Measurements from ENCODE around the gene KRTAP4-3.
"Not testable (repeated sequence)": the region's sequence is repeated elsewhere in the genome, so short reads cannot be mapped to it uniquely, and the experiment has no call there.

Gene KRTAP4-3

DNA sequence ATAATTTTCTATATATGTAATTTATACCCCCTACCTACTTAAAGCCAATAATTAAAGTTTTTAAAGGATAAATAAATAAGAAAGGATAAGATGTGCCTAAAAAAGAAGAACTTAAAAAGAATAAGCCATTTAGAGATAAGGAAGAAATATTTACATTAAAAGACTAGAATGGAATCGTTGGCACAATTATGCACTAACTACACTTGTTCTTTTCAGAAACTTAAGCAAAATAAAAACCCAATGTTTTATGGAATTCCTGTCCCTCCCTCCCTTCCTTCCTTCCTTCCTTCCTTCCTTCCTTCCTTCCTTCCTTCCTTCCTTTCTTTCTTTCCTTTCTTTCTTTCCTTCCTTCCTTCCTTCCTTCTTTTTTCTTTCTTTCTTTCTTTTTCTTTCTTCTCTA is 23.2 kb downstream of the KRTAP4-3 start:
- H3K4me3 ChIP-seq (ENCODE audit: control insufficient read depth, low read depth, low read length): no peak overlapping the region
- DNase-seq (ENCODE audit: low read depth): no peak
- TF ChIP-seq, protein P1, sequence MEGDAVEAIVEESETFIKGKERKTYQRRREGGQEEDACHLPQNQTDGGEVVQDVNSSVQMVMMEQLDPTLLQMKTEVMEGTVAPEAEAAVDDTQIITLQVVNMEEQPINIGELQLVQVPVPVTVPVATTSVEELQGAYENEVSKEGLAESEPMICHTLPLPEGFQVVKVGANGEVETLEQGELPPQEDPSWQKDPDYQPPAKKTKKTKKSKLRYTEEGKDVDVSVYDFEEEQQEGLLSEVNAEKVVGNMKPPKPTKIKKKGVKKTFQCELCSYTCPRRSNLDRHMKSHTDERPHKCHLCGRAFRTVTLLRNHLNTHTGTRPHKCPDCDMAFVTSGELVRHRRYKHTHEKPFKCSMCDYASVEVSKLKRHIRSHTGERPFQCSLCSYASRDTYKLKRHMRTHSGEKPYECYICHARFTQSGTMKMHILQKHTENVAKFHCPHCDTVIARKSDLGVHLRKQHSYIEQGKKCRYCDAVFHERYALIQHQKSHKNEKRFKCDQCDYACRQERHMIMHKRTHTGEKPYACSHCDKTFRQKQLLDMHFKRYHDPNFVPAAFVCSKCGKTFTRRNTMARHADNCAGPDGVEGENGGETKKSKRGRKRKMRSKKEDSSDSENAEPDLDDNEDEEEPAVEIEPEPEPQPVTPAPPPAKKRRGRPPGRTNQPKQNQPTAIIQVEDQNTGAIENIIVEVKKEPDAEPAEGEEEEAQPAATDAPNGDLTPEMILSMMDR (conservative IDR thresholded peaks at IDR 0.05; ENCODE audit: control insufficient read depth, insufficient read depth, low read depth, low read length): no peak

DNA sequence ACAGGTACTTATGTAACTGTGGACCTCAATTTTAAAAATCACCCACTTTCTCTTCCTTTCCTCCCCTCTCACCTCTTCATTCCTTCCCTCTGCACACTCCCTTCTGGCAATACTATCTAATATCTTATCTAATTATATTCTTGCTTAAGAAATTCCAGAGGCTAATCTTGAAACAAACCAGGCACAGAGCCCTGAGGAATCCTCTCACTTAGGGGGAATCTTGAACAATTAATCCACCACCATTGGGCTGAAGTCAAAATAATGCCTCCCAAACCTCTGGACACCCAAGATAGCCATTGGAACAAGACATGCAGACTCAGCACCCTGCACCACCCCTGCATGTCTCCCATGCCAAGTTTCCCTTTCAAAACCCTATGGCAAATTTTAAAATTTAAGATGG is 26.7 kb downstream of the KRTAP4-3 start:
- no peak for DNase-seq (ENCODE audit: low read depth)

DNA sequence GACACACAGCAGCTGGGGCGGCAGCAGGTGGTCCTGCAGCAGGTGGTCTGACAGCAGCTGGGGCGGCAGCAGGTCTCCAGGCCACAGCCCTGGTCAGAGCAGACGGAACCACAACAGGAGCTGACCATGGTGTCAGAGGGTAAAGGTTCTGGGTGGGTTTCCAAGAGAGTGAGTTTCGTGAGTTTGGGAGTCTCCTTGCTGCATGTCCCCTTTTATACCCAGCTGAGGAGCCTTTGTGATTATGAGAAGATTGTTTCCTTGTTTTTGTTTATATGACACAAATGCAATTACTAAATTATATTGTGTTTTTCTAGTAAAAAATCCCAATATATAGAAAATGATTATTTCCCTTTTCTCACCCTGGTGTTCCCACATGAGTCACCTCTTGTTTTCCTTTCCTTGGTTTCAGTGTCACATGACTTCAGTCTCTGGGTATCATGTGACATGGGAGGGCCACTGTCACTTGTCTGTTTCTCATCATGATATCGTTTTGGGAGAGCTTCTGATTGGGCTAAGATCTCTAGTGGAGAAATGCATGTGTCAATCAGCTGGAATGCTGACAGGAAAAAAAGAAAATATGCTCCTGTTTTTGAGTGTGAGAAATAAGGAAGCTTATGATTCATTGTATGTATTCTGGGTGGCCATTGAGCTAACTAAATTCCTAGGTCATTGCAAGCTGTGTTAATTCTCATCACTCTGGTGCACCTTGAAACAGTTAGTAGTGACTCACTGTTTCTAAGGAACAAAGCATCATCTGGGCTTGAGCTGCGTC is 27.5 kb downstream of the KRTAP4-3 start, which contains the start of gene KRTAP4-6:
KRTAP4-6 (minus strand) TSS at position 185 of the 772 bp plus-strand sequence; CDS start at position 128, 57 bp downstream.
- no peak within 1 kb of the TSS for H3K4me3 ChIP-seq (ENCODE audit: control insufficient read depth, low read depth, low read length)
- DNase-seq (ENCODE audit: low read depth): peak; percentile 91
- TF ChIP-seq, protein P1 (conservative IDR thresholded peaks at IDR 0.05; ENCODE audit: control insufficient read depth, insufficient read depth, low read depth, low read length): no peak

More for the DNA sequence above, 26.7 kb downstream of the KRTAP4-3 start:
- H3K4me3 ChIP-seq (ENCODE audit: control insufficient read depth, low read depth, low read length): no peak overlapping the region
- TF ChIP-seq, protein P1 (conservative IDR thresholded peaks at IDR 0.05; ENCODE audit: control insufficient read depth, insufficient read depth, low read depth, low read length): no peak

DNA sequence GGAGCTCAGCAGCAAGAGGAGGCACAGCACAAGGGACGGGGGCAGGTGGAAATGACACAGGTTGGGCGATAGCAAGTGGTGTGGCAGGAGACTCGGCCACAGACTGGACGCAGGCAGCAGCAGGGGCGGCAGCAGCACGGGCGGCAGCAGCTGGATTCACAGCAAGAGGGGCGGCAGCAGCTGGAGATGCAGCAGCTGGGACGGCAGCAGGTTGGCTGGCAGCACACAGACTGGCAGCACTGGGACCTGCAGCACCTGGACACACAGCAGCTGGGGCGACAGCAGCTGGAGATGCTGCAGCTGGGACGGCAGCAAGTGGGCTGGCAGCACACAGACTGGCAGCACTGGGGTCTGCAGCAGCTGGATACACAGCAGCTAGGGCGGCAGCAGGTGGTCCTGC is 28.2 kb downstream of the KRTAP4-3 start:
- not testable (repeated sequence) for DNase-seq (ENCODE audit: low read depth); H3K4me3 ChIP-seq (ENCODE audit: control insufficient read depth, low read depth, low read length)

DNA sequence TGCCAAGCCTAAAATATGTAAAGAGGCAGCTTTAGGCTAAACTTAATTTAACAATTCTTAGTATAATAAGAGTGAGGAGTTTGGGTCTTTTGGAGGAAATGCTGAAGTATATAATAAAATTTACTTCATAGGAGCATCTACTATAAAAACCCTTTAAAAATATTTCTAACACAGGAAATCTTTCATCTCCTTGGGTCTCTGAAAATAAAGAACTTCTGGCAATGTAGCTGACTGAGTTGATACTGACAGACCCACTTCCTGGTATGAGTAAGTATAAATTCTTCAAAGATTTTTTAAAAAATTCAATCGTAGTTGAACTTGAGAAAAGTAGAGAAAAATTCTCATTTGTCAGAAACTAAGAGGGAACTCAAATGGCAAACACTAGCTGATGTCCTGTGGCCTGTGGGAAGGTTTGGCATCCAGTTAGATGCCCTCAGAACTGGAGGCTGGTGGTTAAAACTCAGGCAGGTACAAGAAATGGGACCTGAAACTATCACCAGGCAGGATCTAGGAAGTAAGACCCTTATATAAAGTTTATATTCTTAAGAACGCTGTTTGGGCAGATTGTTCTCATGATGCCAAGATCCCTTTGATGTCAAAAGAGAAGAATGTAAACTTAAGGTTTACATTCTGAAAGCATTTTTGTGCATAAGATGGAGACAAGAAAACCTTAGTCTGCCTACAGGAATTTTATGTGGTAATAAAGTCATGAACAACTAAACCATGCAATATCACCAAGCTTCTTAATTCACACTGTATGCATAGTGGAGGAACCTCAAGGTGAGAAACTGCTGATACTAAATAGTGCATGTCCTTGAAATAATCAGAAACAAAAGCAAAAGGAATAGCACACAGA is 33.9 kb downstream of the KRTAP4-3 start:
- TF ChIP-seq, protein P1 (conservative IDR thresholded peaks at IDR 0.05; ENCODE audit: control insufficient read depth, insufficient read depth, low read depth, low read length): no peak

DNA sequence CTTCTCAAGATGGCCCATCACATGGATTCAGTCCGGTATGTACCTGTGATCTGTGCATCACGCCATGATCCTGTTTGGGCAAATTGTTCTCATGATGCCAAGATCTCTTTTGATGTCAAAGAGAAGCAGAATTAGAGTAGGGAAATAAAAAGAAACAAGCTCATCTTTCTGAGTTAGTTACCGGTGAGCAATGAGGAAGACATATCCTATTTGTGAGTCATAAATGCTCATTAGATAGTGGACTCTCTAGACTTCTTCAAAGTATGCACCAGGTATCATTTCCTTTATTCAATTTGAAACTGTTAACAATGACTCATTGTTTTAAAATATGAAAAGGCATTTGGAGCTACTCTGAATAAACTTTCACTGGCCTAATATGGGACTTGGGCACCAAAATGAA is 36.0 kb downstream of the KRTAP4-3 start:
- TF ChIP-seq, protein P1 (conservative IDR thresholded peaks at IDR 0.05; ENCODE audit: control insufficient read depth, insufficient read depth, low read depth, low read length): no peak
- no peak overlapping the region for H3K4me3 ChIP-seq (ENCODE audit: control insufficient read depth, low read depth, low read length)
- DNase-seq (ENCODE audit: low read depth): peak; percentile 19

More for the DNA sequence above, 33.9 kb downstream of the KRTAP4-3 start:
- DNase-seq (ENCODE audit: low read depth): no peak
- no peak overlapping the region for H3K4me3 ChIP-seq (ENCODE audit: control insufficient read depth, low read depth, low read length)

DNA sequence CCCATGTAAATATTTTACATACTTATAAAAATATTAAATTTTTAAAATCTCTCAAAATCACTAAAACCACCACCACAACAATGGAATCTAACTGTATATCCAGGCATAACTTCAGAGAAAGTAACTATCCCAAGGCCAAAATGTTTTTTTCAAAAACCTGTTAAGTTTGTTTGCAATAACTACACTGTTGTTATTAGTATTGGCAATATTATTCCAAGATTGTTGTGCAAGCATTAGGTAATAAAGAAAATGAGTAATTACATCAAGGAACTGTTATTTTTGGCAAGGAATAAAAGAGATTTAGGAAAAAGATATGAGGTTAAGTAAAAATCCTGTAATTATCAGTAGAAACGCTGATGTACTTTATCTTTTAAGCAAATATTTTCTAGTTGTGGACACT is 40.6 kb downstream of the KRTAP4-3 start:
- TF ChIP-seq, protein P1 (conservative IDR thresholded peaks at IDR 0.05; ENCODE audit: control insufficient read depth, insufficient read depth, low read depth, low read length): no peak
- no peak for DNase-seq (ENCODE audit: low read depth)
- H3K4me3 ChIP-seq (ENCODE audit: control insufficient read depth, low read depth, low read length): no peak overlapping the region

Measured in fibroblast of mammary gland (primary cell).